ENCODE measurements around the gene FERMT1. TPM values are rescaled to one million over a fixed set of nuclear protein-coding genes. Genes with fewer than 3 reads are reported as not detected.

FERMT1 gene
- total RNA-seq, 2 donors from 2014 or later = 0.34 to 0.37 TPM

- Mint-ChIP-seq H3K27ac (no peak overlapping the region), H3K4me3 (no peak overlapping the region), H3K9me3 (no peaks in the 10 kb centered on the region), H3K27me3 (ENCODE audit: low read depth) (no peaks in the 10 kb centered on the region), H3K36me3 (ENCODE audit: insufficient read depth in 2 of 2) (no peaks in the 10 kb centered on the region), H3K4me1 (ENCODE audit: low read depth) (no peaks in the 10 kb centered on the region)
- ATAC-seq (replicated peaks in 1 of 2) (no peak), DNase-seq (no peak)
Observed at GRCh38 chr20:6075428-6076219, 47.2 kb downstream of the FERMT1 start.

- Mint-ChIP-seq H3K27me3 (ENCODE audit: low read depth) (no peaks in the 10 kb centered on the region), H3K4me3 (no peak overlapping the region), H3K27ac (no peak overlapping the region), H3K9me3 (no peaks in the 10 kb centered on the region), H3K36me3 (ENCODE audit: insufficient read depth in 2 of 2) (no peaks in the 10 kb centered on the region), H3K4me1 (ENCODE audit: low read depth) (no peaks in the 10 kb centered on the region)
- no peak for DNase-seq
- no peak for ATAC-seq (replicated peaks in 1 of 2)
Observed at GRCh38 chr20:6074784-6075183, 48.0 kb downstream of the FERMT1 start.

- Mint-ChIP-seq H3K9me3 (no peaks in the 10 kb centered on the region), H3K27ac (no peak overlapping the region), H3K4me1 (ENCODE audit: low read depth) (no peaks in the 10 kb centered on the region), H3K36me3 (ENCODE audit: insufficient read depth in 2 of 2) (no peaks in the 10 kb centered on the region), H3K27me3 (ENCODE audit: low read depth) (no peaks in the 10 kb centered on the region), H3K4me3 (no peak overlapping the region)
- DNase-seq = peak in 1 of 2 donors; percentile 4
- peak; percentile 67 to 70 for ATAC-seq (replicated peaks in 1 of 2)
Observed at GRCh38 chr20:6074145-6074561, 48.7 kb downstream of the FERMT1 start.

- H3K27ac Mint-ChIP-seq = no peak overlapping the region
Observed at GRCh38 chr20:6070829-6071695, 51.8 kb downstream of the FERMT1 start.

GRCh38 chr20:6069669-6070068 lies 53.2 kb downstream of the FERMT1 start:
- ATAC-seq (replicated peaks in 1 of 2) = no peak

More at GRCh38 chr20:6070829-6071695, 51.8 kb downstream of the FERMT1 start:
- Mint-ChIP-seq H3K4me1 (ENCODE audit: low read depth) (no peaks in the 10 kb centered on the region), H3K27me3 (ENCODE audit: low read depth) (no peaks in the 10 kb centered on the region), H3K4me3 (no peak overlapping the region), H3K9me3 (no peaks in the 10 kb centered on the region), H3K36me3 (ENCODE audit: insufficient read depth in 2 of 2) (no peaks in the 10 kb centered on the region)
- ATAC-seq (replicated peaks in 1 of 2) (no peak), DNase-seq (no peak)

GRCh38 chr20:6067763-6068318 lies 55.0 kb downstream of the FERMT1 start:
- no peak for ATAC-seq (replicated peaks in 1 of 2)
- no peaks in the 10 kb centered on the region for H3K9me3 Mint-ChIP-seq

More at GRCh38 chr20:6069669-6070068, 53.2 kb downstream of the FERMT1 start:
- DNase-seq = no peak
- Mint-ChIP-seq H3K27me3 (ENCODE audit: low read depth) (no peaks in the 10 kb centered on the region), H3K4me3 (no peak overlapping the region), H3K36me3 (ENCODE audit: insufficient read depth in 2 of 2) (no peaks in the 10 kb centered on the region), H3K4me1 (ENCODE audit: low read depth) (no peaks in the 10 kb centered on the region), H3K27ac (no peak overlapping the region), H3K9me3 (no peaks in the 10 kb centered on the region)

GRCh38 chr20:6066582-6066981 lies 56.2 kb downstream of the FERMT1 start:
- DNase-seq (no peak), ATAC-seq (replicated peaks in 1 of 2) (no peak)
- H3K36me3 Mint-ChIP-seq (ENCODE audit: insufficient read depth in 2 of 2) = no peaks in the 10 kb centered on the region
- H3K4me1 Mint-ChIP-seq (ENCODE audit: low read depth) = no peaks in the 10 kb centered on the region
- no peak overlapping the region for H3K27ac Mint-ChIP-seq
- peaks cover 8% of the 10 kb centered on the region for H3K27me3 Mint-ChIP-seq (ENCODE audit: low read depth)
- no peaks in the 10 kb centered on the region for H3K9me3 Mint-ChIP-seq
- no peak overlapping the region for H3K4me3 Mint-ChIP-seq

More at GRCh38 chr20:6067763-6068318, 55.0 kb downstream of the FERMT1 start:
- Mint-ChIP-seq H3K36me3 (ENCODE audit: insufficient read depth in 2 of 2) (no peaks in the 10 kb centered on the region), H3K27me3 (ENCODE audit: low read depth) (peaks cover 8% of the 10 kb centered on the region), H3K4me1 (ENCODE audit: low read depth) (no peaks in the 10 kb centered on the region), H3K27ac (no peak overlapping the region), H3K4me3 (no peak overlapping the region)
- DNase-seq = no peak

- DNase-seq (no peak), ATAC-seq (replicated peaks in 1 of 2) (no peak)
- Mint-ChIP-seq H3K36me3 (ENCODE audit: insufficient read depth in 2 of 2) (no peaks in the 10 kb centered on the region), H3K27ac (no peak overlapping the region), H3K27me3 (ENCODE audit: low read depth) (peaks cover 18% of the 10 kb centered on the region), H3K4me1 (ENCODE audit: low read depth) (no peaks in the 10 kb centered on the region), H3K9me3 (no peaks in the 10 kb centered on the region), H3K4me3 (no peak overlapping the region)
Observed at GRCh38 chr20:6061544-6061943, 61.3 kb downstream of the FERMT1 start.

GRCh38 chr20:6060213-6060612 lies 62.6 kb downstream of the FERMT1 start:
- ATAC-seq (replicated peaks in 1 of 2) = no peak
- Mint-ChIP-seq H3K9me3 (no peaks in the 10 kb centered on the region), H3K4me1 (ENCODE audit: low read depth) (no peaks in the 10 kb centered on the region), H3K4me3 (no peak overlapping the region), H3K36me3 (ENCODE audit: insufficient read depth in 2 of 2) (no peaks in the 10 kb centered on the region), H3K27ac (no peak overlapping the region), H3K27me3 (ENCODE audit: low read depth) (peaks cover 18% of the 10 kb centered on the region)
- DNase-seq = no peak

- no peak for ATAC-seq (replicated peaks in 1 of 2)
- DNase-seq = no peak
- H3K27ac Mint-ChIP-seq = no peak overlapping the region
- peaks cover 18% of the 10 kb centered on the region for H3K27me3 Mint-ChIP-seq (ENCODE audit: low read depth)
- no peaks in the 10 kb centered on the region for H3K4me1 Mint-ChIP-seq (ENCODE audit: low read depth)
- H3K4me3 Mint-ChIP-seq = no peak overlapping the region
- H3K36me3 Mint-ChIP-seq (ENCODE audit: insufficient read depth in 2 of 2) = no peaks in the 10 kb centered on the region
- no peaks in the 10 kb centered on the region for H3K9me3 Mint-ChIP-seq
Observed at GRCh38 chr20:6058684-6059295, 64.0 kb downstream of the FERMT1 start.

- ATAC-seq (replicated peaks in 1 of 2) = no peak
- no peaks in the 10 kb centered on the region for H3K36me3 Mint-ChIP-seq (ENCODE audit: insufficient read depth in 2 of 2)
Observed at GRCh38 chr20:6057691-6058090, 65.1 kb downstream of the FERMT1 start.

GRCh38 chr20:6057139-6057538 lies 65.7 kb downstream of the FERMT1 start:
- peaks cover 6% of the 10 kb centered on the region for H3K4me1 Mint-ChIP-seq (ENCODE audit: low read depth)
- H3K27ac Mint-ChIP-seq = no peak overlapping the region
- no peaks in the 10 kb centered on the region for H3K36me3 Mint-ChIP-seq (ENCODE audit: insufficient read depth in 2 of 2)
- DNase-seq (no peak), ATAC-seq (replicated peaks in 1 of 2) (no peak)
- H3K4me3 Mint-ChIP-seq = no peak overlapping the region
- H3K27me3 Mint-ChIP-seq (ENCODE audit: low read depth) = peaks cover 18% of the 10 kb centered on the region
- no peaks in the 10 kb centered on the region for H3K9me3 Mint-ChIP-seq

More at GRCh38 chr20:6057691-6058090, 65.1 kb downstream of the FERMT1 start:
- H3K4me3 Mint-ChIP-seq = no peak overlapping the region
- H3K4me1 Mint-ChIP-seq (ENCODE audit: low read depth) = peaks cover 5% of the 10 kb centered on the region
- no peak for DNase-seq
- peaks cover 18% of the 10 kb centered on the region for H3K27me3 Mint-ChIP-seq (ENCODE audit: low read depth)
- no peaks in the 10 kb centered on the region for H3K9me3 Mint-ChIP-seq
- H3K27ac Mint-ChIP-seq = no peak overlapping the region

Data from activated T-cell treated with anti-CD3 and anti-CD28 coated beads, Interleukin-2, amount 50 U/mL, for 72 hours (primary cell).